ENCODE data around the gene C8A. TPM values are rescaled to one million over a fixed set of nuclear protein-coding genes. Genes with fewer than 3 reads are reported as not detected.

C8A gene
- total and polyA plus RNA-seq, 2 of the 8 experiments (the other 6 are each of a cell fraction or from before 2014, with no cell fraction given): not detected

DNA sequence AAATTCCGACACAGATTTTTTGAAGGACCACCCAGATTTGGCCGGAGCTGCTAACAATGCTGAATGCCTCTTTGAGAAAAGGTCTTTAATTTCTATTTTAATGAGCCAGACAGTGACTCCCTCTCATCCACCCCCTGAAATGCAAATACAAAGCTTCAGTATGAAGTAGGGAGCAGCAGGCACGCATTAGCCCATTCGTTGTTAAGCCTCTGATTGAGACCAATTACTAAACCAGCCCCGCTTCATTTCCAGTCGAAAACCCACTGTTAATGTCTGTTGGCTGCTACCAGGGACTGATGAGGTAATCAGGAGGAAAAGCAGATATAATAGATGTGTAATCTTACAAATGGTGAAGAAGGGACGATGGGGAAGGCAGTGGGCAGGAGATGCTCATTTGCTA, 4.8 kb upstream of the C8A start:
- 72% methylated on average over 7 of the region's 7 CpGs; no CpG with 5 or more reads in 1 of the 2 experiments for WGBS, 2 experiments (ENCODE audit: extremely low coverage in 1 of 2, insufficient coverage in 1 of 2, insufficient read length in 1 of 2, insufficient replicate concordance in 2 of 2, low coverage in 1 of 2, low lambda C conversion rate in 2 of 2, missing lambda C conversion rate in 1 of 2)
- no peak for DNase-seq (ENCODE audit: low read depth in 1 of 2, low spot score in 2 of 2)
- TF ChIP-seq SP4 (IDR thresholded peaks at IDR 0.05; ENCODE audit: low read length) (no peak), RBBP5 (IDR thresholded peaks at IDR 0.05; ENCODE audit: borderline replicate concordance, low read depth, low read length) (no peak), FOSL1 (IDR thresholded peaks at IDR 0.05; ENCODE audit: insufficient read depth, low read depth, low read length) (no peak), ASH2L (IDR thresholded peaks at IDR 0.05; ENCODE audit: low read length) (no peak)

More for the DNA sequence above, 4.8 kb upstream of the C8A start:
- Histone ChIP-seq H4K20me1 (replicated peaks in 1 of 2; ENCODE audit: control insufficient read depth in 1 of 2, insufficient read depth in 2 of 2, low read length in 2 of 2) (no peaks in the 10 kb centered on the region), H3K23me2 (ENCODE audit: low read depth, low read length) (no peaks in the 10 kb centered on the region), H3K4ac (replicated peaks; ENCODE audit: insufficient read length, low read depth, low read length) (no peak overlapping the region), H2BK15ac (ENCODE audit: low read length) (no peak overlapping the region), H3K4me2 (ENCODE audit: insufficient read depth in 1 of 2, low read depth in 2 of 2, low read length in 2 of 2) (peak overlapping the region in 1 of 2 experiments; percentile 15; a peak in 1 of 4 replicates), H2BK5ac (ENCODE audit: low read depth, low read length) (no peak overlapping the region), H3K56ac (replicated peaks; ENCODE audit: insufficient read length, low read depth, low read length) (no peak overlapping the region), H3K27me3 (replicated peaks in 1 of 4; ENCODE audit: control insufficient read depth in 3 of 4, extremely low read depth in 1 of 4, insufficient read depth in 3 of 4, low read length in 3 of 4) (no peaks in the 10 kb centered on the region), H3K14ac (ENCODE audit: insufficient read length) (no peak overlapping the region), H2BK120ac (replicated peaks; ENCODE audit: low read depth, low read length) (no peak overlapping the region), H2BK20ac (ENCODE audit: low read length) (no peak overlapping the region), H3K79me2 (ENCODE audit: control insufficient read depth in 1 of 2, insufficient read depth in 2 of 2, low read length in 2 of 2) (no peaks in the 10 kb centered on the region), H2BK12ac (ENCODE audit: low read depth, low read length) (no peak overlapping the region), H3K23ac (ENCODE audit: insufficient read length) (no peak overlapping the region), H4K91ac (replicated peaks; ENCODE audit: insufficient read length, low read length) (no peak overlapping the region), H4K5ac (ENCODE audit: insufficient read length, low read depth, low read length) (no peak overlapping the region), H3K9me3 (ENCODE audit: insufficient read depth in 2 of 2, low read depth in 1 of 2, low read length in 1 of 2) (no peaks in the 10 kb centered on the region), H2AK5ac (ENCODE audit: low read depth, low read length) (no peak overlapping the region), H3K27ac (ENCODE audit: low read depth, low read length) (no peak overlapping the region), H3K9ac (replicated peaks in 1 of 4; ENCODE audit: extremely low read depth in 1 of 4, low read depth in 3 of 4, low read length in 3 of 4) (no peak overlapping the region), H4K8ac (ENCODE audit: extremely low read depth, insufficient read depth, low read length) (no peak overlapping the region), H3K18ac (ENCODE audit: extremely low read depth, low read length) (no peak overlapping the region), H2AFZ (ENCODE audit: low read length) (no peak overlapping the region), H3K36me3 (ENCODE audit: control insufficient read depth in 2 of 4, insufficient read depth in 4 of 4, low read length in 3 of 4) (no peaks in the 10 kb centered on the region), H3K4me3 (ENCODE audit: extremely low read depth in 1 of 4, insufficient read depth in 2 of 4, low read depth in 3 of 4, low read length in 4 of 4) (no peak overlapping the region), H3K79me1 (ENCODE audit: low read depth, low read length) (no peaks in the 10 kb centered on the region), H3K4me1 (replicated peaks in 1 of 4; ENCODE audit: control insufficient read depth in 3 of 4, insufficient read depth in 4 of 4, low read length in 3 of 4) (peaks cover 0 to 9% (median 7%) of the 10 kb centered on the region in 4 experiments; a peak in 3 of 7 replicates)
- ChIA-PET CTCF (ENCODE audit: partially characterized antibody) (interaction anchor here (0.6 to 1.2 kb wide), 3 partner anchors 10 to 183 kb away, joined by 3 to 4 read pairs (median 3); no protein-coding TSS in a partner anchor), POLR2A (ENCODE audit: partially characterized antibody) (no interaction called here)
- no peak for FAIRE-seq

Measured in H1 (cell line).